ENCODE data around the gene MBD6.

The MBD6 gene

DNA sequence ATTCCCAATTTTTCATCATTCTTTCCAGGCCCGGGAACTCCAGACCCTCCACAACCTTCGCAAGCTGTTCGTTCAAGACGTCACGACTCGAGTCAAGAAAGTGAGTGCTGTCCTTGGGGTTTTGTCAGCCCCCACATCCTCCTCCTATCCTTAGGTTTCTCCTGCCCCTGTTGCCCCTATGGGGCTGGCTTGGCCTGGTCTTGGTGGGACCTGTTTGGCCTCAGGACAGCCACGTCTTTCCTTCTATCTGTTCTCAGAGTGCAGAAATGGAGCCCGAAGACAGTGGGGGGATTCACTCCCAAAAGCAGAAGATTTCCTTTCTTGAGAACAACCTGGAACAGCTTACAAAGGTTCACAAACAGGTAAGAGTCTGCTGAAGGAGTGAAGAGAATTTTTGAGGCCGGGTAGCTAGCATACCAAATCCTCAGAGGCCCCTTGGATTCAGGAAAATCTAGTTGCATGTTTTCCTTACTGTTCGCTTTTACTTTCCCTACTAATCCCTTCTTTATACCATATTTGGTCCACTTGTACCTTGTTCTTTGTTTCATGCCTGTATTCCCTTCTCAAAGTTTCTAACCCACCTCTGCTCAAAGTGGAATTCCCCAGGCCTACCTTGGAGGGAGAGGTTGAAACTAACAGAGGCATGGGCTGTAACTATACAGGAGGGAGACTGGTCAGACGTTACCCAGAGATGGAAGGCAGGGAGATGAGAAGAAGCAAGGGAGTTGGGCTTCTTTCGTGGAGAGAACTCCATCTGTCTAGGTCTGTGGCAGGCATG, 55.5 kb downstream of the MBD6 start:
- no peak for DNase-seq

- DNase-seq, result no peak
These were observed 56.4 kb downstream of the MBD6 start for GRCh38 chr12:57579011-57579410.

Data from activated gamma-delta T cell (primary cell).